Progenitor cell of endocrine pancreas (in vitro differentiated cells): ENCODE results near the gene GMPR. TPM values are rescaled to one million over a fixed set of nuclear protein-coding genes. Genes with fewer than 3 reads are reported as not detected.
"Not testable (repeated sequence)": the region's sequence is repeated elsewhere in the genome, so short reads cannot be mapped to it uniquely, and the experiment has no call there.

Experiments
- DNase-seq: peaks from one replicate; pipeline ENCODE4 v3.0.0; 2021; ENCODE audit warnings: low spot score; ENCODE audit not compliant: unreplicated experiment
- H3K27ac Mint-ChIP-seq: 2 replicates; pipeline ENCODE4 v1.8.0; 2021; ENCODE audit warnings: mild to moderate bottlenecking, moderate library complexity, mixed read lengths
- H3K27me3 Mint-ChIP-seq: 2 replicates; pipeline ENCODE4 v1.8.0; 2021; ENCODE audit warnings: mixed read lengths
- H3K36me3 Mint-ChIP-seq: 2 replicates; pipeline ENCODE4 v1.8.0; 2022; ENCODE audit warnings: mixed read lengths; ENCODE audit not compliant: insufficient read depth
- H3K4me1 Mint-ChIP-seq: 2 replicates; pipeline ENCODE4 v1.8.0; 2021; ENCODE audit warnings: low read depth, mixed read lengths
- H3K4me3 Mint-ChIP-seq: 2 replicates; pipeline ENCODE4 v1.8.0; 2021; ENCODE audit warnings: low read depth, mild to moderate bottlenecking, moderate library complexity, mixed read lengths
- H3K9me3 Mint-ChIP-seq: 2 replicates; pipeline ENCODE4 v1.8.0; 2021; ENCODE audit warnings: low read depth, mixed read lengths
- total RNA-seq: library from RNA; stranded (reverse); gene quantifications from 2 replicates; pipeline ENCODE4 v1.2.1, GENCODE V29; 2021
- TF ChIP-seq, protein P1 (sequence below): fragments of 200-600 bp; sonication (generic); IDR thresholded peaks from one replicate; pipeline ENCODE4 v1.5.0; 2021; ENCODE audit warnings: antibody characterized with exemption, mild to moderate bottlenecking; ENCODE audit not compliant: unreplicated experiment

The GMPR gene
- total RNA-seq, 1 donor from 2014 or later, result 0.50 TPM

DNA sequence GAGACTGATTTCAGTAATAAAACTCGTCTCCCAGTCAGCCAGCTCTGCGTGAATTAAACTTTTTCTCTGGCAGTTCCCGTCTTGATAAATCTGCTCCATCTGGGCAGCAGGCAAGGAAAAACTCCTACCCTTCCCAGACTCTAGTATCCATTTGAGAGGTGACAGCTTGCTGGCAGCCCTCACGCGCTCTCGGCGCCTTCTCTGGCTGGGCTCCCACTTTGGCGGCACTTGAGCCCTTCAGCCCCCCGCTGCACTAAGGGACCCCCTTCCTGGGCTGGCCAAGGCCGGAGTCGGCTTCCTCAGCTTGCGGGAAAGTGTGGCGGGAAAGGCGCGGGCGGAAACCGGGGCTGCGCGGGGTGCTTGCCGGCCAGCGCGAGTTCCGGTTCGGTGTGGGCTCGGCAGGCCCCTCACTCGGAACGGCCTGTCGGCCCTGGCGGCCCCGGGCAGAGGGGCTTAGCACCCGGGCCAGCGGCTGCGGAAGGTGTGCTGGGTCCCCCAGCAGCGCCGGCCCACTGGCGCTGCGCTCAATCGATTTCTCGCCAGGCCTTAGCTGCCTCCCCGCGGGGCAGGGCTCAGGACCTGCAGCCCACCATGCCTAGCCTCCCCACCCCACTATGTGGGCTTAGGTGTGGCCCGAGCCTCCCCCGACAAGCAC, 21.8 kb upstream of the GMPR start:
- H3K4me3 Mint-ChIP-seq, result no peak overlapping the region
- TF ChIP-seq, protein P1, sequence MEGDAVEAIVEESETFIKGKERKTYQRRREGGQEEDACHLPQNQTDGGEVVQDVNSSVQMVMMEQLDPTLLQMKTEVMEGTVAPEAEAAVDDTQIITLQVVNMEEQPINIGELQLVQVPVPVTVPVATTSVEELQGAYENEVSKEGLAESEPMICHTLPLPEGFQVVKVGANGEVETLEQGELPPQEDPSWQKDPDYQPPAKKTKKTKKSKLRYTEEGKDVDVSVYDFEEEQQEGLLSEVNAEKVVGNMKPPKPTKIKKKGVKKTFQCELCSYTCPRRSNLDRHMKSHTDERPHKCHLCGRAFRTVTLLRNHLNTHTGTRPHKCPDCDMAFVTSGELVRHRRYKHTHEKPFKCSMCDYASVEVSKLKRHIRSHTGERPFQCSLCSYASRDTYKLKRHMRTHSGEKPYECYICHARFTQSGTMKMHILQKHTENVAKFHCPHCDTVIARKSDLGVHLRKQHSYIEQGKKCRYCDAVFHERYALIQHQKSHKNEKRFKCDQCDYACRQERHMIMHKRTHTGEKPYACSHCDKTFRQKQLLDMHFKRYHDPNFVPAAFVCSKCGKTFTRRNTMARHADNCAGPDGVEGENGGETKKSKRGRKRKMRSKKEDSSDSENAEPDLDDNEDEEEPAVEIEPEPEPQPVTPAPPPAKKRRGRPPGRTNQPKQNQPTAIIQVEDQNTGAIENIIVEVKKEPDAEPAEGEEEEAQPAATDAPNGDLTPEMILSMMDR, result no peak
- no peaks in the 10 kb centered on the region for H3K27me3 Mint-ChIP-seq
- no peak overlapping the region for H3K27ac Mint-ChIP-seq
- no peak for DNase-seq
- peaks cover 3% of the 10 kb centered on the region for H3K9me3 Mint-ChIP-seq
- no peaks in the 10 kb centered on the region for H3K36me3 Mint-ChIP-seq
- peaks cover 1% of the 10 kb centered on the region for H3K4me1 Mint-ChIP-seq

DNA sequence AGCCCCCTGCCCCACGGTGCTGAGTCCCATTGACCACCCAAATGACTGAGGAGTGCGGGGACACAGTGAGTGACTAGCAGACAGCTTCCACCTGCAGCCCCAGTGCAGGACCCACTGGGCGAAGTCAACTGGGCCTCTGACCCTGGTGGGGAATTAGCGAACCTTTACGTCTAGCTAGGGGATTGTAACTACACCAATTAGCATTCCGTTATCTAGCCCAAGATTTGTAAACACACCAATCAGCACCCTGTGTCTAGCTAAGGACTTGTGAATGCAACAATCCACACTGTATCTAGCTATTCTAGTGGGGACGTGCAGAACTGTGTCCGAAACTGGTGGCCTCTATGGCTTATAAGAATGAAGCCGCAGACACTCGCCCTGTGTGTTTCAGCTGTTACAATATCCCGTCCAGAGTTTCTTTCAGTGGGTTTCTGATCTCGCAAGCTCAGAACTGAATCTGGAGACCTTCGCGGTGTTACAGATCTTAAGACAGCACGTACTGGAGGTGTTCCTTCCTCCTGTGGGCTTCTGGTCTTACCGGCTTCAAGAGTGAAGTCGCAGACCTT, 21.1 kb upstream of the GMPR start:
- Mint-ChIP-seq H3K9me3 (peaks cover 3% of the 10 kb centered on the region), H3K4me1 (peaks cover 1% of the 10 kb centered on the region), H3K4me3 (no peak overlapping the region), H3K27ac (no peak overlapping the region), H3K36me3 (no peaks in the 10 kb centered on the region), H3K27me3 (no peaks in the 10 kb centered on the region)
- no peak for DNase-seq
- TF ChIP-seq, protein P1, result no peak

DNA sequence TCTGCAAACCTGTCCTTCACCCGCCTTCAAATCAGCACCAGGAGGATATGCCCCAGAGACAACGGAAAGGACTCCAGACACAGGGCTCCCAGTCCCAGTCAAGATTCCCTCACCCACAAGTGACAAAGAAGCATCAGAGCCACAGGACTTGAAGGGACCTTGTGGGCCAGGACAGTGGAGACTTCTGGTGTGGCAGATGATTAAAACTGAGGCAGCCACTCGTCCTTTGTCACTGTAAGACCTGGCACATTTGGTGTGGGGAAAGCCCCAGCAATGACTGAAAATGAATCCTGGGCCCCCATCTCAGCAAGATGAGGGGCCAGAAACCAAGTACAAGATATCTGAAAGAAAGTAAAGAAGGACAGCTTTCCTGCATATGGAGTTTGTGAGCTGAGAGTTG, 15.6 kb upstream of the GMPR start:
- Mint-ChIP-seq H3K9me3 (peaks cover 5% of the 10 kb centered on the region), H3K27me3 (no peaks in the 10 kb centered on the region), H3K4me1 (peaks cover 11% of the 10 kb centered on the region), H3K4me3 (no peak overlapping the region), H3K27ac (no peak overlapping the region), H3K36me3 (no peaks in the 10 kb centered on the region)
- no peak for DNase-seq
- TF ChIP-seq, protein P1, result no peak

DNA sequence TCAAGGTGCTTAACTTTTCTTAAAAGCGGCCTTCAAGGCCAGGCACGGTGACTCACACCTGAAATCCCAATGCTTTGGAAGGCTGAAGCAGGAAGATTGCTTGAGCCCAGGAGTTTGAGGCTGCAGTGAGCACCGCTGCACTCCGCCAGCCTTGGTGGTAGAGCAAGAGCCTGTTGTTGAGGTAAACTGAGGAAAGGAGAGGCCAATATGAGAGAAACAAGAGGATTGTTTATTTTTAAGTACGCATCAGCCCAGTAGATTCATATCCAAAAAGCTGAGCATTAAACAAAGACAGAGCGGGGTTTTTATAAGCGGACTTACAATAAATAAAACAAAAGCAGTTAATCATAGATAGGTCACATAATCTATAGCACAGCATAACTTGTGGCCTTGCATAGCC, 15.0 kb upstream of the GMPR start:
- DNase-seq, result no peak
- H3K4me1 Mint-ChIP-seq, result peaks cover 11% of the 10 kb centered on the region
- H3K4me3 Mint-ChIP-seq, result no peak overlapping the region
- peaks cover 5% of the 10 kb centered on the region for H3K9me3 Mint-ChIP-seq
- peaks cover 3% of the 10 kb centered on the region for H3K27me3 Mint-ChIP-seq
- H3K27ac Mint-ChIP-seq, result no peak overlapping the region
- TF ChIP-seq, protein P1, result no peak
- no peaks in the 10 kb centered on the region for H3K36me3 Mint-ChIP-seq

DNA sequence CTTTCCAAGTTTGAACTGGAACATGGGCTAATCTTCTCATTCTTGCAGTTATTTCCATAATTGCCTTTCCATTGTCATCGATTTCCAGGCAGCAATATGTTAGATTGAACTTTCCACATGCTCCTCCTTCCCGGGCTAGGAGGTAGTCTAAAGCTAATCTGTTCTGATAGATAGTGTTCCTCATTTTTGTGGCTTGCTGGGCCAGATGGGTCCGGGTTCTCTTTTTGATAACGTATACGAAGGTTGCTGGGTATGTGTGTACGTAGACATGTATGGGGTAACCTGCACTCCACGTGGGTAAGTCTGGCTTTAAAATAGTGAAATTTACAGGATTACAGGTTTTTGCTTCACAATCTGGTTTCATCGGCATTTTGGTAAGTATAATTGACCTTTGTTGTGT, 14.0 kb upstream of the GMPR start:
- no peak for DNase-seq
- H3K4me3 Mint-ChIP-seq, result no peak overlapping the region
- no peaks in the 10 kb centered on the region for H3K36me3 Mint-ChIP-seq
- H3K27ac Mint-ChIP-seq, result no peak overlapping the region
- H3K9me3 Mint-ChIP-seq, result peaks cover 3% of the 10 kb centered on the region
- peaks cover 10% of the 10 kb centered on the region for H3K4me1 Mint-ChIP-seq
- H3K27me3 Mint-ChIP-seq, result peaks cover 3% of the 10 kb centered on the region
- TF ChIP-seq, protein P1, result no peak

DNA sequence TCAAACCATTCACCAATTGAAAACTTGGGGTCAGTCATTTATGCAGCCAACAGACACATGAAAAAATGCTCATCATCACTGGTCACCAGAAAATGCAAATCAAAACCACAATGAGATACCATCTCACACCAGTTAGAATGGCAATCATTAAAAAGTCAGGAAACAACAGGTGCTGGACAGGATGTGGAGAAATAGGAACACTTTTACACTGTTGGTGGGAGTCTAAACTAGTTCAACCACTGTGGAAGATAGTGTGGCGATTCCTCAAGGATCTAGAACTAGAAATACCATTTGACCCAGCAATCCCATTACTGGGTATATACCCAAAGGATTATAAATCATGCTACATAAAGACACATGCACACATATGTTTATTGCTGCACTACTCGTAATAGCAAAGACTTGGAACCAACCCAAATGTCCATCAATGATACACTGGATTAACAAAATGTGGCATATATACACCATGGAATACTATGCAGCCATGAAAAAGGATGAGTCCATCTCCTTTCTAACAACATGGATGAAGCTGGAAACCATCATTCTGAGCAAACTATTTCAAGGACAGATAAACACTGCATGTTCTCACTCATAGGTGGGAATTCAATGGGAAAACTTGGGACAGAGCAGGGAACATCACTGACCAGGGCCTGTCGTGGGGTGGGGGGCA, 13.2 kb upstream of the GMPR start:
- H3K36me3 Mint-ChIP-seq, H3K4me1 Mint-ChIP-seq, H3K27ac Mint-ChIP-seq, H3K9me3 Mint-ChIP-seq, H3K4me3 Mint-ChIP-seq, H3K27me3 Mint-ChIP-seq, DNase-seq: not testable (repeated sequence)

DNA sequence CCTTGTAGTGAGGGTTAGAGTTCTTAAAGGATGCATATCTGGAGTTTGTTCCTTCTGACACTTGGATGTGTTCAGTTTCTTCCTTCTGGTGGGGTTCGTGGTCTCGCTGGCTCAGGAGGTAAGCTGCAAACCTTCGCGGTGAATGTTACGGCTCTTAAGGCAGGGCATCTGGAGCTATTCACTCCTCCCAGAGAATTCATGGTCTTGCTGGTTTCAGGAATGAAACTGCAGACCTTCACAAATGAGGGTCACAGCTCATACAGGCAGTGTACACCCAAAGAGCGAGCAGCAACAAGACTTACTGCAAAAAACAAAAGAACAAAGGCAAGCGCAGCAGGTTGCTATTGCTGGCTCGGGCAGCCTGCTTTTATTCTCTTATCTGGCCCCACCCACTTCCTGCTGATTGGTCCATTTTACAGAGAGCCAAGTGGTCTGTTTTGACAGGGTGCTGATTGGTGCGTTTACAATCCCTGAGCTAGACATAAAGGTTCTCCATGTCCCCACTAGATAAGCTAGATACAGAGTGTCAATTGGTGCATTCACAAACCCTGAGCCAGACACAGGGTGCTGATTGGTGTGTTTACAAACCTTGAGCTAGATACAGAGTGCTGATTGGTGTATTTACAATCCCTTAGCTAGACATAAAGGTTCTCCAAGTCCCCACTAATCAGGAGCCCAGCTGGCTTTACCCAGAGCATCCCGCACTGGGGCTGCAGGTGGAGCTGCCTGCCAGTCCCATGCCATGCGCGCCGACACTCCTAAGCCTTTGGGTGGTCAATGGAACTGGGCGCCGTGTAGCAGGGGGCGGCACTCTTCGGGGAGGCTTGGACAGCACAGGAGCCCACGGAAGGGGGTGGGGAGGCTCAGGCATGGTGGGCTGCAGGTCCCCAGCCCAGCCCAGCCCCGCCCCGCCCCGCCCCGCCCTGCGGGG, 12.0 kb upstream of the GMPR start:
- not testable (repeated sequence) for H3K4me3 Mint-ChIP-seq, H3K4me1 Mint-ChIP-seq, H3K9me3 Mint-ChIP-seq, H3K27me3 Mint-ChIP-seq, H3K36me3 Mint-ChIP-seq, H3K27ac Mint-ChIP-seq, DNase-seq
